T-helper 1 cell (primary cell): ENCODE data around the gene DUXA.
"Not testable (repeated sequence)": the region's sequence is repeated elsewhere in the genome, so short reads cannot be mapped to it uniquely, and the experiment has no call there.

Source experiments
- DNase-seq, 5 donors: peaks; one replicate each; pipeline ENCODE4 v3.0.0-alpha.2; 2012 to 2020
- total RNA-seq, 4 donors: gene quantifications; one replicate each; lab custom pipeline; 2026; lab: John Stamatoyannopoulos, UW

DUXA gene
- total RNA-seq, result 0 to 0.12 (median 0) reads per million in 4 donors

GRCh38 chr19:57167385-57167784 lies at the start of gene DUXA:
DUXA (minus strand) TSS chr19:57167485; CDS start chr19:57167443, 42 bp downstream.
- DNase-seq, result no peak

- no peak for DNase-seq
These were observed 44.8 kb upstream of the DUXA start for GRCh38 chr19:57212109-57212508.

- DNase-seq, result no peak
These were observed 43.1 kb upstream of the DUXA start for GRCh38 chr19:57210381-57210780.

GRCh38 chr19:57202160-57202559 lies 34.9 kb upstream of the DUXA start:
- DNase-seq, result no peak

GRCh38 chr19:57197874-57198273 lies 30.6 kb upstream of the DUXA start:
- DNase-seq, result not testable (repeated sequence)

DNA sequence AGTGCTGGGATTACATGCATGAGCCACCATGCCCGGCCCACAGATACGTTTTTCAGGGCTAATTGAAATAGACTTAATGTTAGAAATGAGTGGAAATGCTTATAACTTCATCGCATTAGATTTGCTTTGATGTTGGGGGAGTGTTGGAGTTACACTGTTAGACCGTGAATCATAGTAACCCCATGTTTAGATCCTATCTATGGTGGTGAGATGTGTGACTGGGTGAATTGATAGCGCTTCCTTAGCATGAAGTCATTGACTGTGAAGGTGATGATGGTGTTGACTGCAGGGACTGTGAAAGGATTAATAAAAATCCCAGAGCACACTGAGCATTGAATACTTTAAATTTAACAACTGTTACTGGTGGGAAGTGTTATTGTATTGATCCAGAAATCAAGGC lies 25.7 kb upstream of the DUXA start:
- no peak for DNase-seq

DNA sequence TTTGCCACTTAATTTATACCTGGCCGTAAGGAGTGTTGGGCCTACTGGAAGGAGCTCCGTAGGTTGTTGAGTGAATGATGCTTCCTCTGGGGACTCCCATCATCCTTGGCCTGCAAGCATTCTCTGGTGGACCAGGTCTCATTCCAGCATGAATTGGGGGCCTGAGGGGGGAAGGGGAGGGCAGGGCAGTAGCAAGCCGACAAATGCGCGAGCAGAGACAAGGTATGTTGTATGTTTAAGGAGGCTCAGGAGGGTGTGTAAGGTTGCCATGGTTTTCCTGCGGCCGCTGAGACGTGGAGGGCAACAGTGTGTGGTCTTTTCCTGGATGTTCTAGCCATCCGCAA lies 24.8 kb upstream of the DUXA start:
- no peak for DNase-seq

GRCh38 chr19:57191141-57192076 lies 24.1 kb upstream of the DUXA start, which contains the start of gene ZNF264:
ZNF264 (plus strand) TSS chr19:57191500; CDS start chr19:57191914, 414 bp downstream.
- peak; percentile 70 to 89 (median 81) for DNase-seq

GRCh38 chr19:57190301-57190700 lies 23.0 kb upstream of the DUXA start:
- no peak for DNase-seq

GRCh38 chr19:57171551-57172081 lies 4.3 kb upstream of the DUXA start:
- peak in 4 of 5 donors; percentile 15 to 46 (median 37) for DNase-seq

- DNase-seq, result no peak
These were observed 1.4 kb downstream of the DUXA start for GRCh38 chr19:57165846-57166245.

- no peak for DNase-seq
These were observed 5.2 kb downstream of the DUXA start for GRCh38 chr19:57161985-57162539.

- DNase-seq, result no peak
These were observed 14.4 kb downstream of the DUXA start for GRCh38 chr19:57152921-57153320.

GRCh38 chr19:57141699-57142098 lies 25.6 kb downstream of the DUXA start:
- DNase-seq, result no peak

DNA sequence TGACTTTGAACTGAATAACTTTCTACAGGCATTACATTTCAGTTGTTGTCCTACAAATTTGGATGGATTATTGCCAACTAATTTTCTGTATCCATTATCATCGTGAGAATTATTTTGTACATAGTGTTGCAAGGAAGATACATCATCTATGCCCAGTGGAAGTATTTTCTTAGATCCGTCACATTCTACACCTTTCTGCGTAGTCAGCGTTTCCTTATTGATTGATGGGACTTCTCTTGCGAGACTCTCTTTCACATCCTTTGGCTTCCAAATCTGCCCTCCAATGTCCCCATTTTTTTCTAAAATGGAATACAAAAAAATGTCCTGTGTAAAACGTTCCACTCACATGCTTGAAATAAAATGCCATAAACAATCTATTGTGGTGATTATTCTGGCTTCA lies 31.5 kb downstream of the DUXA start:
- DNase-seq, result no peak

GRCh38 chr19:57127403-57127802 lies 39.9 kb downstream of the DUXA start:
- not testable (repeated sequence) for DNase-seq

- no peak for DNase-seq
These were observed 43.4 kb downstream of the DUXA start for GRCh38 chr19:57123882-57124281.

DNA sequence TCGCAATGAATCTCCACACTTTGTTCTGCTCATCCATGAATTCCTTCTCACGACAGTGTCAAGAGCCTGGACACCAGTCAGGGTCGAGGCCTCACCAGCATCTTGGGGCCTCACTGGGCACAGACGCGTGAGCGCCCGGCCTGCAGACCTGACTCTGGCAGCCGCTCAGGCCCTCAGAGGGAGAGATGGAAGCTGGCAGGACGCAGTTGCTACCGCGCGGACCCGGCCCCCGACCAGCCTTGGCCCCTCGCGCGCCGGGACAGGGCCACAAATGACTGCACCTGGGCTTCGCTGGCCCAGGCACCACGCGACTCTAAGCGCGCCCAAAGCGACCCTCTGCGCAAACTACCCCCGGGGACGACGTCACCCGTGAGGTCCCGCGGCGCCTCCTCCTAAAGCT lies 48.4 kb downstream of the DUXA start:
- no peak for DNase-seq

GRCh38 chr19:57113501-57113900 lies 53.8 kb downstream of the DUXA start:
- not testable (repeated sequence) for DNase-seq

GRCh38 chr19:57111329-57111644 lies 56.0 kb downstream of the DUXA start:
- no peak for DNase-seq

- no peak for DNase-seq
These were observed 56.5 kb downstream of the DUXA start for GRCh38 chr19:57110592-57111328.

GRCh38 chr19:57106722-57107235 lies 60.5 kb downstream of the DUXA start:
- no peak for DNase-seq
